HepG2 (cell line): ENCODE results near the gene BCL11B. TPM values are rescaled to one million over a fixed set of nuclear protein-coding genes. Genes with fewer than 3 reads are reported as not detected.

ENCODE experiments used
- ATAC-seq: fragments of 200-7000 bp; cut with Tn5 transposase; 3 replicates; pipeline ENCODE4 v1.9.1; 2020; ENCODE audit warnings: mild to moderate bottlenecking, moderate library complexity
- BruUV-seq: library from RNA; stranded (reverse); fragments of 400-500 nt; replicated peaks from 2 replicates; lab custom pipeline; 2021; lab: Mats Ljungman, UMichigan
- CTCF ChIA-PET: fragments of 300-600 bp; formaldehyde crosslinking; extraction: SDS; loops from one replicate; lab custom pipeline; 2021; ENCODE audit warnings: low total read pairs, inconsistent platforms, low intra/inter-chr PET ratio; lab: Yijun Ruan, JAX
- POLR2A ChIA-PET: fragments of 350-600 bp; sonication (Branson Sonifier 250); formaldehyde crosslinking; loops from one replicate; lab custom pipeline; 2020; ENCODE audit warnings: antibody characterized with exemption, inconsistent platforms; lab: Yijun Ruan, JAX
- DNase-seq: peaks from one replicate; pipeline ENCODE4 v3.0.0-alpha.2; 2015; ENCODE audit warnings: low spot score
- FAIRE-seq: peaks from 3 replicates; lab custom pipeline; 2011; peaks lifted over from hg19 to GRCh38; lab: Jason Lieb, UNC
- H2AFZ ChIP-seq: one replicate; pipeline ENCODE4 v1.6.1; 2011; ENCODE audit warnings: low read length, inconsistent platforms
- H3K27ac ChIP-seq: fragments of 300-600 bp; 3 replicates; pipeline ENCODE4 v1.8.0; 2011; ENCODE audit warnings: mixed run types, mild to moderate bottlenecking, mixed read lengths, low read length, inconsistent platforms; ENCODE audit not compliant: insufficient read depth; ENCODE audit errors: extremely low read length
- H3K27me3 ChIP-seq, 2 experiments: fragments of 200-600 bp in 1 of 2; 2 replicates in 1 of 2; 3 replicates in 1 of 2; pipeline versions ENCODE4 v1.6.0 to v1.8.0; 2011; ENCODE audit warnings: low read length in 2 of 2, mild to moderate bottlenecking in 2 of 2, moderate library complexity in 2 of 2, inconsistent platforms in 1 of 2; ENCODE audit not compliant: insufficient read depth in 2 of 2, control insufficient read depth in 1 of 2
- H3K36me3 ChIP-seq, 2 experiments: fragments of 200-600 bp in 1 of 2; replicated peaks in 1 of 2; 2 replicates in 1 of 2; 3 replicates in 1 of 2; pipeline versions ENCODE4 v1.5.1 to v1.8.0; 2011; ENCODE audit warnings: low read length in 2 of 2, inconsistent platforms in 1 of 2; ENCODE audit not compliant: insufficient read depth in 2 of 2, control insufficient read depth in 1 of 2
- H3K4me1 ChIP-seq: 2 replicates; pipeline ENCODE4 v1.5.1; 2012; ENCODE audit warnings: low read length, inconsistent platforms; ENCODE audit not compliant: insufficient read depth
- H3K4me2 ChIP-seq: 2 replicates; pipeline ENCODE4 v1.6.0; 2011; ENCODE audit warnings: low read depth, low read length, inconsistent platforms
- H3K4me3 ChIP-seq, 3 experiments: fragments of 200-600 bp in 1 of 3; sonication (generic), shearing (Covaris generic) in 1 of 3; replicated peaks in 1 of 3; 2 replicates each; pipeline ENCODE4 v1.5.1; 2011 to 2016; ENCODE audit warnings: low read length in 3 of 3, inconsistent platforms in 2 of 3, low read depth in 2 of 3, mild to moderate bottlenecking in 2 of 3, control low read depth in 1 of 3, mixed read lengths in 1 of 3; ENCODE audit not compliant: insufficient read depth in 1 of 3
- H3K79me2 ChIP-seq: one replicate; pipeline ENCODE4 v1.6.1; 2011; ENCODE audit warnings: low read length, inconsistent platforms; ENCODE audit not compliant: insufficient read depth
- H3K9ac ChIP-seq: 2 replicates; pipeline ENCODE4 v1.6.0; 2011; ENCODE audit warnings: mild to moderate bottlenecking, low read depth, low read length, inconsistent platforms; ENCODE audit not compliant: insufficient read depth
- H3K9me3 ChIP-seq: 2 replicates; pipeline ENCODE4 v1.5.1; 2012; ENCODE audit warnings: mild to moderate bottlenecking, low read length
- H4K20me1 ChIP-seq: 2 replicates; pipeline ENCODE4 v1.6.0; 2011; ENCODE audit warnings: inconsistent platforms, mild to moderate bottlenecking, low read length, moderate library complexity; ENCODE audit not compliant: insufficient read depth
- ARID4A ChIP-seq: sonication (generic); formaldehyde crosslinking; IDR thresholded peaks from 2 replicates; pipeline ENCODE4 v1.5.0; 2020; ENCODE audit warnings: mild to moderate bottlenecking, missing genetic modification reagents, borderline replicate concordance
- HNF1A ChIP-seq, 2 experiments: sonication (generic) in 1 of 2; formaldehyde crosslinking in 1 of 2; IDR thresholded peaks; 2 replicates each; pipeline versions ENCODE4 v1.4.0 to v1.6.1; 2016 to 2020; ENCODE audit warnings: borderline replicate concordance in 1 of 2, low read depth in 1 of 2, mild to moderate bottlenecking in 1 of 2, missing genetic modification reagents in 1 of 2
- NFE2L2 ChIP-seq: fragments of 150-350 bp; IDR thresholded peaks from 2 replicates; pipeline ENCODE4 v1.6.1; 2014; ENCODE audit warnings: low read length
- PAX8 ChIP-seq: sonication (generic); formaldehyde crosslinking; IDR thresholded peaks from 2 replicates; pipeline ENCODE4 v1.8.0; 2022; ENCODE audit warnings: mild to moderate bottlenecking, missing genetic modification reagents, borderline replicate concordance
- PREB ChIP-seq: sonication (generic); formaldehyde crosslinking; IDR thresholded peaks from 2 replicates; pipeline ENCODE4 v1.4.0; 2020; ENCODE audit warnings: missing genetic modification reagents
- RNF2 ChIP-seq: fragments of 450-650 bp; conservative IDR thresholded peaks from 2 replicates; pipeline ENCODE4 v1.6.1; 2016; ENCODE audit warnings: low read depth
- ZGPAT ChIP-seq: IDR thresholded peaks from 2 replicates; pipeline ENCODE4 v1.6.1; 2016; ENCODE audit warnings: mild to moderate bottlenecking
- ZNF557 ChIP-seq: sonication (generic); formaldehyde crosslinking; IDR thresholded peaks from 2 replicates; pipeline ENCODE4 v1.4.0; 2020; ENCODE audit warnings: missing genetic modification reagents
- ZNF800 ChIP-seq: sonication (generic); formaldehyde crosslinking; IDR thresholded peaks from 2 replicates; pipeline ENCODE4 v1.4.0; 2020; ENCODE audit warnings: missing genetic modification reagents
- WGBS: methylation state at CpG from one replicate; pipeline ENCODE4 v1.1.6; 2017; ENCODE audit warnings: low lambda C conversion rate; 5-methylcytosine and 5-hydroxymethylcytosine counted together
- in situ Hi-C: cut with HindIII; loops from 2 replicates; pipeline ENCODE4 v1.10.0; 2017; ENCODE audit warnings: low pct_unique_long_range_greater_than_20kb; ENCODE audit not compliant: extremely low pct_ligation_motif_present
- intact Hi-C: fragments of 100-400 bp; cut with micrococcal nuclease; formaldehyde crosslinking; loops from one replicate; pipeline ENCODE4 v1.10.0; 2022; ENCODE audit not compliant: unreplicated experiment
- polyA plus RNA-seq, 8 experiments: library from polyadenylated mRNA; depleted of rRNA in 3 of 8; stranded (reverse) in 7 of 8; unstranded in 1 of 8; fragments of >200 nt; fragmentation: Illumina TruSeq in 4 of 8; extraction: Trizol in 4 of 8; gene quantifications; 2 replicates each; pipeline versions ENCODE4 v1.2.1 to v1.2.3, GENCODE V29; 2011 to 2016; ENCODE audit warnings: low read depth in 4 of 8, missing spikeins in 1 of 8, mixed read lengths in 1 of 8; ENCODE audit not compliant: insufficient read depth in 1 of 8
- total RNA-seq, 5 experiments: library from RNA; depleted of rRNA; stranded (reverse); fragments of >200 nt; fragmentation: Illumina TruSeq; extraction: Trizol; gene quantifications; 2 replicates each; pipeline ENCODE4 v1.2.3, GENCODE V29; 2016; ENCODE audit warnings: low read depth in 1 of 5

The BCL11B gene
- total and polyA plus RNA-seq, 2 of the 13 experiments (the other 11 are each of a cell fraction or from before 2014, with no cell fraction given): not detected

- intact Hi-C loops: no loop called here
- no peaks in the 10 kb centered on the region for H3K9me3 ChIP-seq
- WGBS: 53% methylated on average over 8 of the region's 18 CpGs
- ChIA-PET POLR2A (no interaction called here), CTCF (no interaction called here)
- H3K36me3 ChIP-seq: no peaks in the 10 kb centered on the region
- H3K79me2 ChIP-seq: no peaks in the 10 kb centered on the region
- no peaks in the 10 kb centered on the region for H4K20me1 ChIP-seq
- no peak for ATAC-seq
- H3K4me3 ChIP-seq: no peak overlapping the region
- no peak overlapping the region for H3K9ac ChIP-seq
- H3K27me3 ChIP-seq: peaks cover 0 to 43% of the 10 kb centered on the region in 2 experiments; a peak in 3 of 5 replicates
- BruUV-seq: no TSS peak
- no peak overlapping the region for H2AFZ ChIP-seq
- FAIRE-seq: no peak
- in situ Hi-C loops: no loop called here
- no peaks in the 10 kb centered on the region for H3K4me1 ChIP-seq
- no peak overlapping the region for H3K27ac ChIP-seq
- no peak overlapping the region for H3K4me2 ChIP-seq
- no peak for DNase-seq
- TF ChIP-seq NFE2L2: no peak
- no peak for TF ChIP-seq HNF1A (IDR thresholded peaks at IDR 0.05; ENCODE audit: low read depth)
- no peak for TF ChIP-seq HNF1A (CRISPR knock-in tag; IDR thresholded peaks at IDR 0.05; ENCODE audit: borderline replicate concordance)
- TF ChIP-seq ZGPAT (CRISPR knock-in tag): no peak
- TF ChIP-seq ZNF557 (CRISPR knock-in tag): no peak
- TF ChIP-seq PREB (CRISPR knock-in tag): no peak
- no peak for TF ChIP-seq PAX8 (CRISPR knock-in tag)
- no peak for TF ChIP-seq ZNF800 (CRISPR knock-in tag)
- no peak for TF ChIP-seq ARID4A (CRISPR knock-in tag)
- no peak for TF ChIP-seq RNF2
These were observed 12.4 kb upstream of the BCL11B start for GRCh38 chr14:99284254-99285004.
